Keratinocyte (primary cell): ENCODE results near the gene ZNF578. TPM values are rescaled to one million over a fixed set of nuclear protein-coding genes. Genes with fewer than 3 reads are reported as not detected.
"Not testable (repeated sequence)": the region's sequence is repeated elsewhere in the genome, so short reads cannot be mapped to it uniquely, and the experiment has no call there.

Source experiments
- DNase-seq: peaks from one replicate; pipeline ENCODE4 v3.0.0-alpha.2; 2011; ENCODE audit warnings: low read depth, missing footprints, low spot score
- FAIRE-seq: peaks from 2 replicates; lab custom pipeline; 2011; peaks lifted over from hg19 to GRCh38; lab: Jason Lieb, UNC
- H2AFZ ChIP-seq: 2 replicates; pipeline ENCODE4 v1.6.0; 2012; ENCODE audit warnings: low read length, control low read depth, inconsistent platforms; ENCODE audit not compliant: control insufficient read depth
- H3K27ac ChIP-seq: 2 replicates; pipeline ENCODE4 v1.5.1; 2011; ENCODE audit warnings: low read length; ENCODE audit not compliant: control insufficient read depth, insufficient read depth
- H3K27me3 ChIP-seq: 3 replicates; pipeline ENCODE4 v1.6.0; 2011; ENCODE audit warnings: low read length; ENCODE audit not compliant: control insufficient read depth, insufficient read depth; ENCODE audit errors: extremely low read depth
- H3K36me3 ChIP-seq, 2 experiments: 2 replicates in 1 of 2; 3 replicates in 1 of 2; pipeline ENCODE4 v1.5.1; 2011; ENCODE audit warnings: low read length in 2 of 2, mild to moderate bottlenecking in 1 of 2; ENCODE audit not compliant: control insufficient read depth in 2 of 2, insufficient read depth in 2 of 2; ENCODE audit errors: extremely low read depth in 1 of 2
- H3K4me1 ChIP-seq: 3 replicates; pipeline ENCODE4 v1.5.1; 2011; ENCODE audit warnings: low read length; ENCODE audit not compliant: control insufficient read depth, insufficient read depth; ENCODE audit errors: extremely low read depth
- H3K4me2 ChIP-seq: 3 replicates; pipeline ENCODE4 v1.6.0; 2011; ENCODE audit warnings: low read depth, low read length; ENCODE audit not compliant: control insufficient read depth, insufficient read depth; ENCODE audit errors: extremely low read depth
- H3K4me3 ChIP-seq, 3 experiments: fragments of 200-600 bp in 1 of 3; sonication (generic) in 1 of 3; 2 replicates in 2 of 3; 3 replicates in 1 of 3; pipeline ENCODE4 v1.5.1; 2011 to 2016; ENCODE audit warnings: low read length in 3 of 3, mild to moderate bottlenecking in 3 of 3, control low read depth in 2 of 3, inconsistent platforms in 1 of 3, low read depth in 1 of 3, mixed read lengths in 1 of 3, mixed run types in 1 of 3, moderate library complexity in 1 of 3; ENCODE audit not compliant: control insufficient read depth in 2 of 3, insufficient read depth in 2 of 3; ENCODE audit errors: extremely low read depth in 1 of 3
- H3K79me2 ChIP-seq: 2 replicates; pipeline ENCODE4 v1.6.0; 2012; ENCODE audit warnings: low read length; ENCODE audit not compliant: control insufficient read depth, insufficient read depth
- H3K9ac ChIP-seq: 3 replicates; pipeline ENCODE4 v1.6.0; 2011; ENCODE audit warnings: low read length; ENCODE audit not compliant: control insufficient read depth, insufficient read depth; ENCODE audit errors: extremely low read depth
- H3K9me1 ChIP-seq: 3 replicates; pipeline ENCODE4 v1.6.0; 2011; ENCODE audit warnings: low read length; ENCODE audit not compliant: control insufficient read depth, insufficient read depth; ENCODE audit errors: extremely low read depth
- H3K9me3 ChIP-seq: 2 replicates; pipeline ENCODE4 v1.5.1; 2012; ENCODE audit warnings: low read depth, low read length; ENCODE audit not compliant: control insufficient read depth
- H4K20me1 ChIP-seq: 3 replicates; pipeline ENCODE4 v1.6.0; 2011; ENCODE audit warnings: low read length; ENCODE audit not compliant: control insufficient read depth, insufficient read depth; ENCODE audit errors: extremely low read depth
- CTCF ChIP-seq, 3 experiments: IDR thresholded peaks in 1 of 3; conservative IDR thresholded peaks in 1 of 3; optimal IDR thresholded peaks in 1 of 3; 2 replicates in 2 of 3; 3 replicates in 1 of 3; pipeline versions ENCODE3 to v1.5.1; 2011; ENCODE audit warnings: low read length in 3 of 3, mild to moderate bottlenecking in 3 of 3, moderate library complexity in 2 of 3, control low read depth in 1 of 3, inconsistent platforms in 1 of 3; ENCODE audit not compliant: insufficient read depth in 2 of 3; ENCODE audit errors: extremely low read depth in 1 of 3
- EZH2 ChIP-seq: IDR thresholded peaks from one replicate; pipeline ENCODE4 v1.6.1; 2012; ENCODE audit warnings: inconsistent platforms, mild to moderate bottlenecking, low read length, moderate library complexity
- dilution Hi-C: fragments of 300-500 bp; cut with MboI; formaldehyde crosslinking; loops from one replicate; pipeline ENCODE4 v1.7.0; 2020; ENCODE audit warnings: low sequenced_read_pairs; ENCODE audit not compliant: extremely low pct_ligation_motif_present
- polyA plus RNA-seq, 5 experiments: library from polyadenylated mRNA; depleted of rRNA in 3 of 5; stranded (reverse) in 3 of 5; stranded (forward) in 1 of 5; unstranded in 1 of 5; fragments of >200 nt; gene quantifications; 1 replicate in 1 of 5; 2 replicates in 3 of 5; 3 replicates in 1 of 5; pipeline versions ENCODE4 v1.2.1 to v1.2.3, GENCODE V29; 2011 to 2012; ENCODE audit warnings: missing spikeins in 2 of 5, low read depth in 1 of 5, low replicate concordance in 1 of 5

ZNF578 gene
- polyA plus RNA-seq, 1 donor (not counting 4 experiments of a cell fraction or from before 2014, with no cell fraction given) = 0.79 TPM

GRCh38 chr19:52518646-52519045 is 65.3 kb downstream of the ZNF578 start:
- TF ChIP-seq EZH2 = no peak
- TF ChIP-seq CTCF (optimal IDR thresholded peaks at IDR 0.05 in 1 of 3, IDR thresholded peaks at IDR 0.05 in 1 of 3, conservative IDR thresholded peaks at IDR 0.05 in 1 of 3; ENCODE audit: extremely low read depth in 1 of 3, insufficient read depth in 2 of 3, low read length in 3 of 3) = no peak
- Histone ChIP-seq H3K79me2 (no peaks in the 10 kb centered on the region), H3K9me1 (no peaks in the 10 kb centered on the region), H3K9me3 (peaks cover 4% of the 10 kb centered on the region), H2AFZ (no peak overlapping the region), H3K4me1 (no peaks in the 10 kb centered on the region), H4K20me1 (no peaks in the 10 kb centered on the region), H3K27ac (no peak overlapping the region), H3K9ac (no peak overlapping the region), H3K27me3 (no peaks in the 10 kb centered on the region), H3K4me2 (no peak overlapping the region), H3K36me3 (no peaks in the 10 kb centered on the region), H3K4me3 (no peak overlapping the region)
- FAIRE-seq = no peak
- dilution Hi-C loops = no loop called here
- no peak for DNase-seq

DNA sequence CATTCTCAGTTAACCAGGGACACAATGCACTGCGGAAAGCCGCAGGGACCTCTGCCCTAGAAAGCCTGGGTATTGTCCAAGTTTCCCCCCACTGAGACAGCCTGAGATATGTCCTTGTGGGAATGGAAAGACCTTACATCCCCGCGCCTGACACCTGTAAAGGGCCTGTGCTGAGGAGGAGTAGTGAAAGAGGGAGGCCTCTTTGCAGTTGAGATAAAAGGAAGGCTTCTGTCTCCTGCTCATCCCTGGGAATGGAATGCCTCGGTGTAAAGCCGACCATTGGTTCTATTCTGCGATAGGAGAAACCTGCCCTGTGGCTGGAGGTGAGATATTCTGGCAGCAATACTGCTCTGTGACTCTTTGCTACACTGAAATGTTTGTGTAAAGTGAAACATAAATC is 65.8 kb downstream of the ZNF578 start:
- H3K4me1 ChIP-seq, dilution Hi-C loops, H3K4me2 ChIP-seq, H3K9ac ChIP-seq, H3K36me3 ChIP-seq, H3K27ac ChIP-seq, H3K27me3 ChIP-seq, H3K79me2 ChIP-seq, FAIRE-seq, H3K4me3 ChIP-seq, H2AFZ ChIP-seq, DNase-seq, H3K9me1 ChIP-seq, H4K20me1 ChIP-seq, H3K9me3 ChIP-seq: not testable (repeated sequence)

DNA sequence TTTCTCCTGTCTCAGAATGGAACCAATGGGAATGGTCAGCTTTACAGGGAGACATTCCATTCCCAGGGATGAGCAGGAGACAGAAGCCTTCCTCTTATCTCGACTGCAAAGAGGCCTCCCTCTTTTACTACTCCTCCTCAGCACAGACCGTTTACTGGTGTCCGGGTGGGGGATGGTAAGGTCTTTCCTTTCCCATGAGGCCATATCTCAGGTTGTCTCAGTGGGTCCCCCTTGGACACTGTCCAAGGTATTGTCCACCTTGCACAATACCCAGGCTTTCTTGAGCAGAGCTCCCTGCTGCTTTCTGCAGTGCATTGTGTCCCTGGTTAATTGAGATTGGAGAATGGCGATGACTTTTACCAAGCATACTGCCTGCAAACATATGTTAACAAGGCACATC is 66.7 kb downstream of the ZNF578 start:
- Histone ChIP-seq H3K36me3 (no peaks in the 10 kb centered on the region), H3K9me1 (no peaks in the 10 kb centered on the region), H3K9me3 (peaks cover 4% of the 10 kb centered on the region), H3K27ac (no peak overlapping the region), H3K4me1 (no peaks in the 10 kb centered on the region), H4K20me1 (no peaks in the 10 kb centered on the region), H3K4me2 (no peak overlapping the region), H3K79me2 (no peaks in the 10 kb centered on the region), H2AFZ (no peak overlapping the region), H3K27me3 (no peaks in the 10 kb centered on the region), H3K9ac (no peak overlapping the region), H3K4me3 (no peak overlapping the region)
- TF ChIP-seq CTCF (optimal IDR thresholded peaks at IDR 0.05 in 1 of 3, IDR thresholded peaks at IDR 0.05 in 1 of 3, conservative IDR thresholded peaks at IDR 0.05 in 1 of 3; ENCODE audit: extremely low read depth in 1 of 3, insufficient read depth in 2 of 3, low read length in 3 of 3) (no peak), EZH2 (no peak)
- dilution Hi-C loops = no loop called here
- FAIRE-seq (no peak), DNase-seq (no peak)
